Measurements from ENCODE around the gene NUAK1. TPM values are rescaled to one million over a fixed set of nuclear protein-coding genes. Genes with fewer than 3 reads are reported as not detected.

Gene NUAK1
- total and polyA plus RNA-seq, 4 donors, result 2.9 to 14.1 (median 9.2) TPM

DNA sequence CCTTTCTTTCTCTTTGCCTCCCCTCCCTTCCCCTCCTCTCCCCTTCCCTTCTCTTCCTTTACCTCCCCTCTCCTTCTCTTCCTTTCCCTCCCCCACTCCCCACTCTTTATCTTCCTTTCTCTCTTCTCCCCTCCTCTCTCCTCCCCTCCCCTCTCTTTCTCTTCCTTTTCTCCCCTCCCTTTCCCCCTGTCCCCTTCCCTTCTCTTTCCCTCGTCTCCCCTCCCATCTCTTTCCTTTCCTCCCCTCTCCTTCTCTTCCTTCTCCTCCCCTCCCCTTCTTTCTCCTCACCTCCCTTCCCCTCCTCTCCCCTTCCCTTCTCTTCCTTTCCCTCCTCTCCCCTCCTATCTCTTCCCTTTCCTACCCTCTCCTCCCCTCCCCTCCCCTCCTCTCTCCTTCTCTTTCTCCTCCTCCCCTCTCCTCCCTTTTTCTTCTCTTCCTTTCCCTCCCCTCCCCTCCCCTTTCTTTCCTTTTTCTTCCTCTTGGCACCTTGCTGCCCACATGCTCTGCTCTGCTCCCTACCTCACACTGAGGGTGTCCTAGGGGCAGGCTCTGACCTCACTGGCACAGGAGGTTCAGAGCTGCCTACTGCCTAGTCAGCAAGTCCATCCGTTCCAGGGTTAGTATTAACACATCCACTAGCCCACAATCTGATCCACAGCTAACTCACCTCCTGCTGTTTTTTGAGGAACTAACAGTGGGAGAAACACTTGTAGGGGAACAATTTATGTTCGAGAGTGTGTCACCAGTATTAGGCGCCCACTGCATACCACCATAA, 101.0 kb downstream of the NUAK1 start:
- DNase-seq (no peak), ATAC-seq (ENCODE audit: insufficient read depth, low FRiP score) (no peak)
- WGBS, 2 donors, result 65 to 69% methylated on average over 4 of the region's 4 CpGs
- TF ChIP-seq, protein P1, sequence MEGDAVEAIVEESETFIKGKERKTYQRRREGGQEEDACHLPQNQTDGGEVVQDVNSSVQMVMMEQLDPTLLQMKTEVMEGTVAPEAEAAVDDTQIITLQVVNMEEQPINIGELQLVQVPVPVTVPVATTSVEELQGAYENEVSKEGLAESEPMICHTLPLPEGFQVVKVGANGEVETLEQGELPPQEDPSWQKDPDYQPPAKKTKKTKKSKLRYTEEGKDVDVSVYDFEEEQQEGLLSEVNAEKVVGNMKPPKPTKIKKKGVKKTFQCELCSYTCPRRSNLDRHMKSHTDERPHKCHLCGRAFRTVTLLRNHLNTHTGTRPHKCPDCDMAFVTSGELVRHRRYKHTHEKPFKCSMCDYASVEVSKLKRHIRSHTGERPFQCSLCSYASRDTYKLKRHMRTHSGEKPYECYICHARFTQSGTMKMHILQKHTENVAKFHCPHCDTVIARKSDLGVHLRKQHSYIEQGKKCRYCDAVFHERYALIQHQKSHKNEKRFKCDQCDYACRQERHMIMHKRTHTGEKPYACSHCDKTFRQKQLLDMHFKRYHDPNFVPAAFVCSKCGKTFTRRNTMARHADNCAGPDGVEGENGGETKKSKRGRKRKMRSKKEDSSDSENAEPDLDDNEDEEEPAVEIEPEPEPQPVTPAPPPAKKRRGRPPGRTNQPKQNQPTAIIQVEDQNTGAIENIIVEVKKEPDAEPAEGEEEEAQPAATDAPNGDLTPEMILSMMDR (IDR thresholded peaks at IDR 0.05; ENCODE audit: control extremely low read depth, extremely low read depth), result no peak
- H3K9me3 ChIP-seq (ENCODE audit: control insufficient read depth in 4 of 4, insufficient read depth in 3 of 4, low read length in 3 of 4), result no peaks in the 10 kb centered on the region
- H3K4me3 ChIP-seq, result no peak overlapping the region
- H3K27me3 ChIP-seq (ENCODE audit: control insufficient read depth in 3 of 3, insufficient read depth in 3 of 3, low read length in 2 of 3), result no peaks in the 10 kb centered on the region
- H3K27ac ChIP-seq (ENCODE audit: low read depth in 1 of 2, low read length in 1 of 2), result no peak overlapping the region
- no peak overlapping the region for H3K9ac ChIP-seq (ENCODE audit: insufficient read depth in 1 of 2, low read length in 2 of 2)
- no peaks in the 10 kb centered on the region for H3K36me3 ChIP-seq (ENCODE audit: control insufficient read depth in 4 of 4, insufficient read depth in 4 of 4, low read length in 4 of 4)
- peaks cover 0 to 10% (median 0%) of the 10 kb centered on the region in 5 donors for H3K4me1 ChIP-seq (ENCODE audit: control insufficient read depth in 5 of 5, insufficient read depth in 5 of 5, low read length in 5 of 5)

- Histone ChIP-seq H3K4me3 (no peak overlapping the region), H3K9ac (ENCODE audit: insufficient read depth in 1 of 2, low read length in 2 of 2) (no peak overlapping the region), H3K27me3 (ENCODE audit: control insufficient read depth in 3 of 3, insufficient read depth in 3 of 3, low read length in 2 of 3) (no peaks in the 10 kb centered on the region), H3K36me3 (ENCODE audit: control insufficient read depth in 4 of 4, insufficient read depth in 4 of 4, low read length in 4 of 4) (no peaks in the 10 kb centered on the region), H3K4me1 (ENCODE audit: control insufficient read depth in 5 of 5, insufficient read depth in 5 of 5, low read length in 5 of 5) (peaks cover 0 to 10% (median 2%) of the 10 kb centered on the region in 5 donors), H3K27ac (ENCODE audit: low read depth in 1 of 2, low read length in 1 of 2) (no peak overlapping the region), H3K9me3 (ENCODE audit: control insufficient read depth in 4 of 4, insufficient read depth in 3 of 4, low read length in 3 of 4) (no peaks in the 10 kb centered on the region)
- TF ChIP-seq, protein P1 (IDR thresholded peaks at IDR 0.05; ENCODE audit: control extremely low read depth, extremely low read depth), result no peak
- ATAC-seq (ENCODE audit: insufficient read depth, low FRiP score) (no peak), DNase-seq (peak; percentile 26 to 77 (median 40))
- WGBS, 2 donors, result 78 to 85% methylated on average over 5 of the region's 5 CpGs
Measured at GRCh38 chr12:106035421-106035820, 103.3 kb downstream of the NUAK1 start.

DNA sequence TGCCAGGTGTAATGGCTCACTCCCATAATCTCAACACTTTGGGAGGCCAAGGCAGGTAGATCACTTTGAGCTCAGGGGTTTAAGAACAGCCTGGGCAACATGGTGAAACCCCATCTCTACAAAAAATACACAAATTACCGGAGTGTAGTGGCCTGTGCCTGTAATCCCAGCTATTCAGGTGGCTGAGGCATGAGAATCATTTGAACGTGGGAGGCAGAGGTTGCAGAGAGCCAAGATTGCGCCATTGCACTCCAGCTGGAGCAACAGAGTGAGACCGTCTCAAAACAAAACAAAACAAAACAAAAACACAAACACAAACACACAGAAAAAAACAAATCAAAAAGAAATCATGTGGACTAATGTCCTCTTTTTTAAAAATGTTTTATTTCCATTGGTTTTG, 104.4 kb downstream of the NUAK1 start:
- H3K36me3 ChIP-seq (ENCODE audit: control insufficient read depth in 4 of 4, insufficient read depth in 4 of 4, low read length in 4 of 4), result no peaks in the 10 kb centered on the region
- 90 to 92% methylated on average over 4 of the region's 4 CpGs for WGBS, 2 donors
- no peaks in the 10 kb centered on the region for H3K27me3 ChIP-seq (ENCODE audit: control insufficient read depth in 3 of 3, insufficient read depth in 3 of 3, low read length in 2 of 3)
- H3K27ac ChIP-seq (ENCODE audit: low read depth in 1 of 2, low read length in 1 of 2), result no peak overlapping the region
- no peak overlapping the region for H3K4me3 ChIP-seq
- DNase-seq, result no peak
- TF ChIP-seq, protein P1 (IDR thresholded peaks at IDR 0.05; ENCODE audit: control extremely low read depth, extremely low read depth), result no peak
- no peak for ATAC-seq (ENCODE audit: insufficient read depth, low FRiP score)
- no peaks in the 10 kb centered on the region for H3K9me3 ChIP-seq (ENCODE audit: control insufficient read depth in 4 of 4, insufficient read depth in 3 of 4, low read length in 3 of 4)
- peaks cover 0 to 12% (median 2%) of the 10 kb centered on the region in 5 donors for H3K4me1 ChIP-seq (ENCODE audit: control insufficient read depth in 5 of 5, insufficient read depth in 5 of 5, low read length in 5 of 5)
- no peak overlapping the region for H3K9ac ChIP-seq (ENCODE audit: insufficient read depth in 1 of 2, low read length in 2 of 2)
